LNCaP clone FGC (cell line): ENCODE data around the gene ARMH4.

Source experiments
- DNase-seq: peaks from one replicate; pipeline ENCODE4 v3.0.0-alpha.2; 2011; ENCODE audit warnings: low read depth
- H3K4me3 ChIP-seq: 2 replicates; pipeline ENCODE4 v1.5.1; 2011; ENCODE audit warnings: mild to moderate bottlenecking, low read depth, low read length, control low read depth
- CTCF ChIP-seq: IDR thresholded peaks from 2 replicates; pipeline ENCODE4 v1.5.1; 2012; ENCODE audit warnings: mild to moderate bottlenecking; ENCODE audit not compliant: control insufficient read depth, insufficient read depth; ENCODE audit errors: extremely low read depth

The ARMH4 gene

GRCh38 chr14:58145936-58146335 is 6.1 kb downstream of the ARMH4 start:
- no peak for DNase-seq
- no peak overlapping the region for H3K4me3 ChIP-seq
- TF ChIP-seq CTCF = no peak

GRCh38 chr14:58143106-58143505 is 8.9 kb downstream of the ARMH4 start:
- TF ChIP-seq CTCF = no peak
- no peak overlapping the region for H3K4me3 ChIP-seq
- DNase-seq = no peak

- no peak for TF ChIP-seq CTCF
- H3K4me3 ChIP-seq = no peak overlapping the region
- no peak for DNase-seq
Observed at GRCh38 chr14:58141893-58142292, 10.1 kb downstream of the ARMH4 start.

GRCh38 chr14:58138714-58139482 is 13.1 kb downstream of the ARMH4 start:
- TF ChIP-seq CTCF = no peak
- H3K4me3 ChIP-seq = no peak overlapping the region
- no peak for DNase-seq

GRCh38 chr14:58138031-58138713 is 13.8 kb downstream of the ARMH4 start:
- TF ChIP-seq CTCF = no peak

GRCh38 chr14:58133739-58134138 is 18.3 kb downstream of the ARMH4 start:
- no peak overlapping the region for H3K4me3 ChIP-seq
- TF ChIP-seq CTCF = no peak
- DNase-seq = no peak

More at GRCh38 chr14:58138031-58138713, 13.8 kb downstream of the ARMH4 start:
- H3K4me3 ChIP-seq = no peak overlapping the region
- DNase-seq = no peak
